CD4-positive, alpha-beta T cell treated with Interleukin-15 for 4 hours (primary cell): ENCODE data around the gene PBX4.
"Not testable (repeated sequence)": the region's sequence is repeated elsewhere in the genome, so short reads cannot be mapped to it uniquely, and the experiment has no call there.

Experiments
- DNase-seq: peaks from one replicate; pipeline ENCODE4 v3.0.0-alpha.2; 2020; ENCODE audit warnings: low spot score

Gene PBX4

DNA sequence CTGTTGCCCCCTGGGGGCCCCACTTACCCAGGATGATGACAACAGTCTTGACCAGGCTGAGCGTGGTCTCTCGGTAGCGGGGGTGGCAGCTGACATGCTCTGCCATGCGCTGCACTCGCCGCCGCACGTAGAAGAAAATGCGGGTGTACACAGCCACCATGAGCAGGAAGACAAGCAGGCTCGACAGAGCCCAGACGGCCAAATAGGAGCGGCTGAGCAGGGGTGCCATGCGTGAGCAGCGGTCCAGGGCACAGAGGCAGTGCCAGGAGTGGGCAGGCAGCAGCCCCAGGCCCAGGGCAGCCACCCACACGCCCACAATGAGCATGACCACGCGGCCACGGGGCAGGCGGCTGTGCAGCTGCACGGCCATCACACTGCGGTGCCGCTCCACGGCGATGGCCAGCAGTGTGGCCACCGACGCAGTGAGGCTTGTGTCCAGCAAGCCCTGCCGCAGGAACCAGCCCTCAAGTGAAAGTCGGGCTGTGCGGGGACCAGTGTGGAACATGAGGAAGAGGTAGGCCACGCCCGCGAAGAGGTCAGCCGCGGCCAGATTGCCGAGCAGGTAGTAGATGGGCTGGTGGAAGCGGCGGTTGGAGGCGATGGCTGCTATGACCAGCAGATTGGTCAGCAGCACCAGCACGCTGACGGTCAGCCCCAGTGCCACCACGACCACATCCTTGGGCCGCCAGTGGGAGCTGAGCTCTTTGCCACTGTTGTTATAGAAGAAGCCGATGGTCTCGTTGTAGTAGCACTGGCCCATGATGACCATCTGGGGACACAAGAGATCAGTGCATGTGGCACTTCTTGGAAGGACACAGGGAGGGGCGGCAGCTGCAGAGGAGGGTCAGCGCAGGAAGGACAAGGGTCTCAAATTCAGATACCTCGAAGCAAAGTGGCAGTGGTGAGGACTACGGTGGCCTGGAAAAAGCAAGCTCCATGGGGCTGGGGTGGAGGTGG lies 8.3 kb upstream of the PBX4 start:
- DNase-seq = no peak

DNA sequence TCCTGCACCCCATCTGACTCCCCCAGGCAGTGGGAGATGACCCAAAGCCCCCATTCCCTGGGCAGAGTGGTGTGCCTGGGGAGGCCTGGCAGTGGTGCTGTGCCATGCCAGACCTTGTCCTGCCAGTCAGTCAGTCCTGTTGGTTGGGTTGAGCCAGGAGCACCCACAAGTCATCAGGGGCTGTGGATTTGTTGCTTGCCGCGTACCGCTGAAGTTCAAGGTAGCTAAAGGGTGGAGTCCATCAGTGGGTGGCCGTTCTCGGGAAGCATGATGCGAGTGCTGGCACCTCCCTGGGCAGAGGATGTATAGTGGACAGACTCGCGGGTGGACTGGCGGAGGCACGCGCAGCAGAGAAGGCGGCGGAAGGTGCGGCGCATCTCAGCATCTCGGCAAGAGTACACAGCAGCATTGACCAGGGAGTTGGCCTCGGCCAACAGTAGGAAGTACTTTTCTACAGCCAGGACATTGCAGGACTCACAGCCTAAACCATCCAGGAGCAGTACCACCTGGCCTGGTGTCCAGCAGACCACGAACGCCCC lies 5.6 kb upstream of the PBX4 start:
- DNase-seq = no peak

- DNase-seq = no peak
Measured at GRCh38 chr19:19623383-19623782, 4.9 kb upstream of the PBX4 start.

DNA sequence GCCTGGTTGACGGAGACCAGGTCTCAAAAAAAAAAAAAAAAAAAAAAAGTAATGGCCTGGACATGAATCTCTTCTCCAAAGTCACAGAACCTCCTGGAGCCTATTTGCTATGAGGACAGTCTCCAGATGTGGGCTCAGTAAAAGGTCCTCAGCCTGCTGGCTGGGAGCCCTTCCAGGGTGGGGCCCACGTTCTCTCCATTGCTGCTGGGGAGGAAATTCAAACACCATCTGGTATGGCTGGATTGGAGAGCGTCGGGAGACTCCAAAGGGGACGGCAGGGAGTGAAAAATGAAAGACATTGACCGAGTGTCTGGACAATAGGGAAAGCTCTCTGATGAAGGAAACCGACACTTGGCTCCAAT lies 1.3 kb upstream of the PBX4 start:
- DNase-seq = no peak

GRCh38 chr19:19619181-19619848 lies 828 bp upstream of the PBX4 start:
- DNase-seq = no peak

DNA sequence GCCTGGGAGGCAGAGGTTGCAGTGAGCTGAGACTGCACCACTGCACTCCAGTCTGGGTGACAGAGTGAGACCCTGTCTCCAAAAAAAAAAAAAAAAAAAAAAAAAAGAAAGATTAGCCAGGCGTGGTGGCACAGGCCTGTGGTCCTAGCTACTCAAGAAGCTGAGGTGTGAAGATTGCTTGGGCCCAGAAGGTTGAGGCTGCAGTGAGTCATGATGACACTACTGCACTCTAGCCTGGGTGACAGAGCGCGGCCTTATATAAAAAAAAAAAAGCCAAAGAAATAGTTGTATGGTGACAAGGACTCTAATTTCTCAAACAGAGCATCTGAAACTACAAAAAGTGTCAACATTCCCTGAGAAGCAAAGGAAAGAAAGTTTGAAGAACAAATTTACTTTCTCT lies 3.4 kb downstream of the PBX4 start:
- DNase-seq = peak; percentile 72

DNA sequence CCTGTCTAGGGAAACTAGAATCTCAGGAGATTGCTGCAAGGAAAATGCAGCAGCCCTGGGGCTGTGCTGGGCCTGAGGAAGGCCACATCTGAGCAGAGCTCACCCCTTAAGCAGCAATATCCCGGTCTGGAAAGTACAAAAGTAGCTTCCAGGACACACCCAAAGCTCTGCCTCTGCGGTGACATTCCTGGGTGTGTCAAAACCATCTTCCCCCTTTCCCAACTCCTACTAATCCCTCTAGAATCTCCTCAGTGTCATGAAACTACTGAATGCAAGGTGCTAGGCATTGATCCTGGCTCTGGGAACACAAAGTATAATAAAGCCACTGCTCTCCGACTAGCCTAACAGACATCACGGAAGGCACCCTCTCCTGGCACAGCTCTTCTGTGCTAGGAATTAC lies 5.0 kb downstream of the PBX4 start:
- DNase-seq = no peak

GRCh38 chr19:19610376-19611202 lies 7.9 kb downstream of the PBX4 start:
- no peak for DNase-seq

DNA sequence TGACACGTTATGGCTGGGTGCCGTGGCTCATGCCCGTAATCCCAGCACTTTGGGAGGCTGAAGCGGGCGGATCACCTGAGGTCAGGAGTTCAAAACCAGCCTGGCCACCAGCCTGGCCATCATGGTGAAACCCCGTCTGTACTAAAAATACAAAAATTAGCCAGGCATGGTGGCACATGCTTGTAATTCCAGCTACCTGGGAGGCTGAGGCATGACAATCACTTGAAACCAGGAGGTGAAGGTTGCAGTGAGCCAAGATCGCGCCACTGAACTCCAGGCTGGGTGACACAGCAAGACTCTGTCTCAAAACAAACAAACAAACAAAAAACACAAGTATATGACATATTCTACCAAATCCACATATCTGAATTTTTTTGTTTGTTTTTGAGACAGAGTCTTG lies 11.8 kb downstream of the PBX4 start:
- DNase-seq = not testable (repeated sequence)

GRCh38 chr19:19606021-19606420 lies 12.5 kb downstream of the PBX4 start:
- DNase-seq = peak; percentile 88

DNA sequence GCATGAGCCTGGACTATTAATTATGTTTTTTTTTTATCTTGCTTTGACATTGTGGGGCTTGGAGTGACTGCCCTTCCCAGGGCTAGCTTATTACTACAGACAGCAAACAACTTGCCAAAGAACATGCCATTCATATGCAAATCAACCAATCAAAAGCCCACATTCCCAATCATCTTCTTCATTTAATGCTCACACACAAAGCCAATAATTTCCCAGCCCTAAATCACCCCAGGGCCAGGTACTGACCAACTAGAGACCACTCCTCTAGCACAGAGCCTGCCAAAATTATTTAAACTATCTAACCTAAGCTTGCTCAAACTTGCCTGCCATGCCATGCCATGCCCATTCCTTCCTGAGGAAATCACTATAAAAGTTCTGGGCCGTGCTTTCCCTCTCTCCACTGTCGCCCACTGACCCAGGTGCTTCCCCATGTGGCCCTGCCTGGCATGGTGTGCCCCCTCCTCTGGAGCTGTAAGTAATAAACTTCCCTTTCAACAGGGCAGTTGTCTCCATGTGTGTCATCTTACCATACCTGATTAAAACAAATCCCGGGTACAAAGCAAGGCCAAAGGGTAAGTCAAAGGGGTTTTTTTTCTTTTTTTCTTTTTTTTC lies 15.7 kb downstream of the PBX4 start:
- DNase-seq = no peak

GRCh38 chr19:19602136-19602712 lies 16.3 kb downstream of the PBX4 start:
- DNase-seq = peak; percentile 69

DNA sequence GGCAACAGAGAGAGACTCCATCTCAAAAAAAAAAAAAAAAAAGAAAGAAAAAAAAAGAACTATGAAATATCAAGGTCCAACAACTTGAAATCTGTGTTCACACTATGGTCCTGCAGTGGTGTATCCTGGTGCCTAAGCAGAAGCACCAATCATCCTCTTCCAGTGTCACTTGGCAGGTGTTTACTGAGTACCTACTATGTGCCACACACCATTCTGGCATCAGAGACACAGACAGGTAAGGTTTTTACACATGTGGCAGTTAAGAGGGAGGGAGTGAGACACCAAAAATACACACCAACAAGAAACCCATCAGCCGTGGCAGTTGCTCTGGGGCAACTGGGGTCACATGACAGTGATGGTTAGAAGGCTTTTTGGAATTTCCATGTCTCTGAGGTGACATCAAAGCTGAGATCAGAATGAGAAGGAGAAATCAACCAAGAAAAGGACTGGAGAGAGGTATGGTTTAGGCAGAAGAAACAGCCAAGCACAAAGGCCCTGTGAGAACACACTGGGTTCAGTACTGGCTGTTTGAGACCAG lies 17.6 kb downstream of the PBX4 start:
- DNase-seq = no peak

GRCh38 chr19:19598728-19599451 lies 19.6 kb downstream of the PBX4 start:
- DNase-seq = peak; percentile 75

GRCh38 chr19:19597809-19598306 lies 20.6 kb downstream of the PBX4 start:
- peak; percentile 87 for DNase-seq

DNA sequence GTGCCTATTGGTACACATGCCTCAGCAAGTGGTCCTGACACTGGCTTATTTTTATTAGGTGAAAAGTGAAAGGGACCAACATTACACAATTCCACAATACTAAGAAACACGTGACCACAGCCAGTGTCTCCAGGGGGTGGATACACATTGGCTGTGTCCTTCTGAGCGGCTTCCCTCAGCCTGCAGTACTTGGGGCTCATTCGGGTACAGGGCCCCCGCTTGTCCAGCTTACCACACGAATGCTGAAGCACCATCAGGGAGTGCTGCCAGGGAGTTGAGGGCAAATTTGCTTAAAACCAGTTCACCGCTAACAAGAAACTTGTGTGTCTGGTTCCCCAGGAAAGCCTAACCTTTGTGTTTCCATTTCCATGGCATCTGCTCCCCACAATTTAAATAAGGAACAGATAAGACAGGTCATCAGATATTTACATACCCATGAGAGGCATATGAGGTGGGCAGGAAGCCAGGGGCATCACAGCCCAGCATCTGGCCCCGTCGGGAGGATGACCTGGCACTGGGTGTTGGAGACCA lies 23.3 kb downstream of the PBX4 start:
- no peak for DNase-seq

- DNase-seq = no peak
Measured at GRCh38 chr19:19594381-19594780, 24.1 kb downstream of the PBX4 start.

- DNase-seq = no peak
Measured at GRCh38 chr19:19592690-19593089, 25.8 kb downstream of the PBX4 start.

GRCh38 chr19:19591133-19591825 lies 27.2 kb downstream of the PBX4 start:
- DNase-seq = peak; percentile 84
